ENCODE data around the gene ANP32A. TPM values are rescaled to one million over a fixed set of nuclear protein-coding genes. Genes with fewer than 3 reads are reported as not detected.

Gene ANP32A
- total RNA-seq, 4 donors from 2014 or later: 27.1 to 55.8 (median 50.6) TPM

DNA sequence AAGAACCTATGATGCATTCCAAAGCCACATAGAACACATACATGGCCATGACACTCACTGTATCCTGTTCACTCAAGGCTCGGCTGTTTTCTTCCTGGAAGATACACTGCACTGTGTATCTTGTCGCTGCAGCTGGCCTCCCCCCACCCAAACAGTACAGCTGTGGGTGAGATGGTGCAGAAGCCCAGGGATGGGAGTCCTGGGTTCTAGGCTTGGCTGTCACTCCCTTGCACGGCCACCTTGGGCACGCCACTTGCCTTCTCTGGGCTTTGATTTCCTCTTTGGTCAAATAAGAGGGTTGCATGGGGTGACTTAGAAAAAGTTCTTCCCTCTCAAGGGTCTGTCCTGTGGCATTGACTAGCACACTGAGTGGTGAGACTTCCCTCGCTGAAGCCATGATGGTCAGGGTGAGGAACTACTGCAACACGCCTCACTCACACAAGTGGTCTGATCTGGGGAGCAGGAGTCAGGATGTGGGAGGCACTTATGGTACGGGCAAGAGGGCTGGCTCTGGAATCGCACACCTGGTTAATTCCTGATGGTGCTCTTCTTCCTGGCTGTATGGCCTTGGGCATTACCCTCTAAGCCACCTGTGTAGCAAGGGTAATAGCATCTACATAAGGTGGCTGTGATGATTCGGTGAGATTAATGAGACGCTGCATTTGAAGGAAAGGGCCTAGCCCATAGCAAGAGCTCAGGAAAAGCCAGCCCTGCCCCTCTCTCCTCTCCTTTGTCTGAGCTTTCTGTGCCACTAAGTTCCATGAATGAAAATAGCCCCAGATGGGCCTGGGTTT, 44.0 kb downstream of the ANP32A start:
- Histone ChIP-seq H3K4me1 (peaks cover 0 to 10% of the 10 kb centered on the region in 2 donors), H3K36me3 (peaks cover 0 to 26% of the 10 kb centered on the region in 2 donors), H3K4me3 (no peak overlapping the region), H3K9me3 (no peaks in the 10 kb centered on the region), H3K27me3 (no peaks in the 10 kb centered on the region), H3K27ac (peak overlapping the region in 3 of 4 donors; percentile 19 to 65 (median 55))
- in situ Hi-C loops (cut with MboI; ENCODE audit: low sequenced_read_pairs in 4 of 4) (no loop called here), intact Hi-C loops (cut with DNase I; ENCODE audit: low total_unique reads) (no loop called here)
- TF ChIP-seq, protein P1, sequence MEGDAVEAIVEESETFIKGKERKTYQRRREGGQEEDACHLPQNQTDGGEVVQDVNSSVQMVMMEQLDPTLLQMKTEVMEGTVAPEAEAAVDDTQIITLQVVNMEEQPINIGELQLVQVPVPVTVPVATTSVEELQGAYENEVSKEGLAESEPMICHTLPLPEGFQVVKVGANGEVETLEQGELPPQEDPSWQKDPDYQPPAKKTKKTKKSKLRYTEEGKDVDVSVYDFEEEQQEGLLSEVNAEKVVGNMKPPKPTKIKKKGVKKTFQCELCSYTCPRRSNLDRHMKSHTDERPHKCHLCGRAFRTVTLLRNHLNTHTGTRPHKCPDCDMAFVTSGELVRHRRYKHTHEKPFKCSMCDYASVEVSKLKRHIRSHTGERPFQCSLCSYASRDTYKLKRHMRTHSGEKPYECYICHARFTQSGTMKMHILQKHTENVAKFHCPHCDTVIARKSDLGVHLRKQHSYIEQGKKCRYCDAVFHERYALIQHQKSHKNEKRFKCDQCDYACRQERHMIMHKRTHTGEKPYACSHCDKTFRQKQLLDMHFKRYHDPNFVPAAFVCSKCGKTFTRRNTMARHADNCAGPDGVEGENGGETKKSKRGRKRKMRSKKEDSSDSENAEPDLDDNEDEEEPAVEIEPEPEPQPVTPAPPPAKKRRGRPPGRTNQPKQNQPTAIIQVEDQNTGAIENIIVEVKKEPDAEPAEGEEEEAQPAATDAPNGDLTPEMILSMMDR (IDR thresholded peaks at IDR 0.05 in 4 of 5, conservative IDR thresholded peaks at IDR 0.05 in 1 of 5): no peak
- TF ChIP-seq POLR2A (IDR thresholded peaks at IDR 0.05): no peak
- ATAC-seq: no peak
- DNase-seq: no peak

DNA sequence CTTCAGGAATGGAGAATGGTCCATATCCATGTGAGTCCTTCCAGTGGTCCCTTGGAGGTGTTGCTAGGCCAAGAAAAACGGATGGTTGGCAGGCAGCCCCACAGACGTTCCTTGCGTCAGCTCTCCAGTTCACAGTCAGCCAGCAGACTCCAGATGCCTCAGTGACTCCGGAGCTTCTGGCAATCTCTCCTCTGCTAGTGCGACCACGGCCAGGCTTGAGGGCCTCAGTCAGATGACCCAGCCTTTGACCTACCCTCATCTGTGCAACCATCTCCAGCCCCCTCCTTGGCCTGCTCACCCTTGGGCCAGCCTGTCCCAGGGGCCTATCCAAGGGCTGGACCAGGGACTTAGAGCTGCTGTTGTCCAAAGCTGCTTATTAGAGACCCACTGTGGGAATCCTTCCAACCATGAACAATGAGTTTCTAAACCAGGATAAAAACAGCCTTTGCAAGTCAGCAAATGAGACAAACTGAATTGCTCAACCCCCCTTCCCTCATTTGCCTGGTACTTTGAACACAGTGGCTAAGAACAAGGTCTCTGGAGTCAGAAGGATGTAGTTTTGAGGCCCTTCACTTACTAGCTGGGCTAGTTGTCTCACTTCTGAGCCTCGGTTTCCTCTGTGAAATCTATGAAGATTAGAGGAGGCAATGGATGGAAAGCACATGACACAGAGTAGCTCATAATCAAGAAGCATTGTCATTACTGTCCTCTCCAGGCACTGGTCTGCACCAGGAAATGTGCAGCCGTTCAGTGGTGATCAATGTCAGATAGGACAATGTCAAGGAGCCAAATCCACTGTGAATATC, 44.8 kb downstream of the ANP32A start:
- in situ Hi-C loops (cut with MboI; ENCODE audit: low sequenced_read_pairs in 4 of 4) (no loop called here), intact Hi-C loops (cut with DNase I; ENCODE audit: low total_unique reads) (no loop called here)
- H3K4me3 ChIP-seq: no peak overlapping the region
- H3K27ac ChIP-seq: peak overlapping the region; percentile 19 to 65 (median 42)
- TF ChIP-seq POLR2A (IDR thresholded peaks at IDR 0.05): no peak
- TF ChIP-seq, protein P1 (IDR thresholded peaks at IDR 0.05 in 4 of 5, conservative IDR thresholded peaks at IDR 0.05 in 1 of 5): no peak
- no peaks in the 10 kb centered on the region for H3K27me3 ChIP-seq
- no peaks in the 10 kb centered on the region for H3K9me3 ChIP-seq
- peaks cover 0 to 24% of the 10 kb centered on the region in 2 donors for H3K36me3 ChIP-seq
- peaks cover 0 to 10% of the 10 kb centered on the region in 2 donors for H3K4me1 ChIP-seq
- peak; percentile 59 to 69 for ATAC-seq
- peak; percentile 54 to 60 for DNase-seq

DNA sequence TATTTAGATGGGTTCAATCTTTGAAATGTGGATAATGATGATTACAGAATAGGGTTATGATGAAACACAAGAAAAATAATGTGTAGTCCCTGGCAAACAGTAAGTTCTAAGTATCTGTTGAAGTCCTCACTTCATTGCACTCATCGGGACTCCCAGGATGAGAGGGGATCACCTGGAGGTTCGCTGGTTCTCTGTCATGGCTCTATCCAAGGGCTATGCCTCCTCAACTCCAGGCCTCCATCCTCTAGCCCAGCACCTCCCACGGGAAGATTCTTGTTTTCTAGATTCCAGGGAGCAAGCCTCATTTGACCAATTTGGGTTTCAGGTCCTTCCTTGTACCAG, 45.5 kb downstream of the ANP32A start:
- intact Hi-C loops (cut with DNase I; ENCODE audit: low total_unique reads): no loop called here
- H3K36me3 ChIP-seq: peaks cover 0 to 17% of the 10 kb centered on the region in 2 donors
- peak overlapping the region; percentile 19 to 65 (median 42) for H3K27ac ChIP-seq
- H3K4me1 ChIP-seq: peaks cover 0 to 10% of the 10 kb centered on the region in 2 donors
- H3K4me3 ChIP-seq: no peak overlapping the region
- H3K9me3 ChIP-seq: no peaks in the 10 kb centered on the region
- no peak for TF ChIP-seq POLR2A (IDR thresholded peaks at IDR 0.05)
- TF ChIP-seq, protein P1 (IDR thresholded peaks at IDR 0.05 in 4 of 5, conservative IDR thresholded peaks at IDR 0.05 in 1 of 5): no peak
- no peaks in the 10 kb centered on the region for H3K27me3 ChIP-seq
- no peak for DNase-seq
- in situ Hi-C loops (cut with MboI; ENCODE audit: low sequenced_read_pairs in 4 of 4): no loop called here
- ATAC-seq: peak in 1 of 2 donors; percentile 30

DNA sequence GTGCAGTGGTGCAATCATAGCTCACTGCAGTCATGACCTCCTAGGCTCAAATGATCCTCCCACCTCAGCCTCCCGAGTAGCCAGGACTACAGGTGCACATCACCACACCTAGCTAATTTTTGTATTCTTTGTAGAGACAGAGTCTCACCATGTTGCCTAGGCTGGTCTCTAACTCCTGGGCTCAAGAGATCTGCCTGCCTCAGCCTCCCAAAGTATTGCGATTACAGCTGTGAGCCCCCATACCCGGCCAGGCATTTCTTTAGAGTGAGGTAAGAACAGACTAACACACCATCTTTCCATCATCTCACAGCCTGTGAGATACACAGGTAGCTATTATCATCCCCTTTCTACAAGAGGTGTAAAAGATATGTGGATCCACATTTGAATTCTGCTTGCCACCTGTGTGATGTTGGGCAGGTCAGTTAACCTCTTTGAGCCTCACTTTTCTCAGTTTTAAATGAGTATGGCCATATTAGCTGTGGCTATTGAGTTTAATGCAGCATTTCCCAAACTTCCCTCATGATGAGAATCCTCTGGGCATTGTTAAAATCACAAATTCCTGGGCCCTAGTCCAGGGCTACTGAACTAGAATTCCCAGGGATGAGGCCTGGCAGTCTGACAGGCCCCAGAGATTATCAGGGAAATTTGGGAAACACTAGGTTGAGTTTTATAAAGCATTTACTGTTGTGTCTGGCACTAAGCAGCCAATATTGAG, 46.0 kb downstream of the ANP32A start:
- H3K9me3 ChIP-seq: no peaks in the 10 kb centered on the region
- H3K4me1 ChIP-seq: peaks cover 0 to 10% of the 10 kb centered on the region in 2 donors
- intact Hi-C loops (cut with DNase I; ENCODE audit: low total_unique reads) (no loop called here), in situ Hi-C loops (cut with MboI; ENCODE audit: low sequenced_read_pairs in 4 of 4) (no loop called here)
- ATAC-seq (peak in 1 of 2 donors; percentile 17), DNase-seq (no peak)
- no peak for TF ChIP-seq POLR2A (IDR thresholded peaks at IDR 0.05)
- TF ChIP-seq, protein P1 (IDR thresholded peaks at IDR 0.05 in 4 of 5, conservative IDR thresholded peaks at IDR 0.05 in 1 of 5): no peak
- no peaks in the 10 kb centered on the region for H3K27me3 ChIP-seq
- H3K27ac ChIP-seq: peak overlapping the region in 2 of 4 donors; percentile 55 to 65
- peaks cover 0 to 12% of the 10 kb centered on the region in 2 donors for H3K36me3 ChIP-seq
- H3K4me3 ChIP-seq: no peak overlapping the region
